Neural cell (in vitro differentiated cells): ENCODE measurements around the gene KCNH5. TPM values are rescaled to one million over a fixed set of nuclear protein-coding genes. Genes with fewer than 3 reads are reported as not detected.

Source experiments
- H2AFZ ChIP-seq: fragments of 200-600, 300-800 bp; sonication (generic), shearing (Covaris generic); 2 replicates; pipeline ENCODE4 v1.6.0; 2014; ENCODE audit warnings: low read depth, mild to moderate bottlenecking, antibody characterized with exemption, low read length, moderate library complexity
- H3F3A ChIP-seq: fragments of 200-600 bp; shearing (Covaris generic); 2 replicates; pipeline ENCODE4 v1.6.1; 2016; ENCODE audit warnings: mild to moderate bottlenecking, moderate library complexity, mixed read lengths, antibody characterized with exemption, low read length; ENCODE audit not compliant: insufficient read depth, poor library complexity, severe bottlenecking
- H3K27ac ChIP-seq: fragments of 200-600, 300-800 bp; sonication (generic), shearing (Covaris generic); 2 replicates; pipeline ENCODE4 v1.5.1; 2014; ENCODE audit warnings: mild to moderate bottlenecking, low read length, moderate library complexity
- H3K27me3 ChIP-seq: fragments of 300-800, 200-600 bp; sonication (generic), shearing (Covaris generic); 2 replicates; pipeline ENCODE4 v1.6.0; 2014; ENCODE audit warnings: mild to moderate bottlenecking, low read depth, low read length, moderate library complexity; ENCODE audit not compliant: insufficient read depth
- H3K36me3 ChIP-seq: fragments of 300-800, 200-600 bp; sonication (generic), shearing (Covaris generic); 2 replicates; pipeline ENCODE4 v1.5.1; 2014; ENCODE audit warnings: mild to moderate bottlenecking, antibody characterized with exemption, low read length, moderate library complexity; ENCODE audit not compliant: insufficient read depth
- H3K4me2 ChIP-seq: fragments of 300-800, 200-600 bp; sonication (generic), shearing (Covaris generic); 2 replicates; pipeline ENCODE4 v1.6.0; 2014; ENCODE audit warnings: mild to moderate bottlenecking, low read length
- H3K4me3 ChIP-seq: fragments of 300-800, 200-600 bp; sonication (generic), shearing (Covaris generic); 2 replicates; pipeline ENCODE4 v1.5.1; 2014; ENCODE audit warnings: mild to moderate bottlenecking, low read length, moderate library complexity
- H3K79me2 ChIP-seq: fragments of 200-600 bp; shearing (Covaris generic); replicated peaks from 2 replicates; pipeline ENCODE4 v1.6.0; 2014; ENCODE audit warnings: mild to moderate bottlenecking, low read length, moderate library complexity; ENCODE audit not compliant: insufficient read depth
- H3K9ac ChIP-seq: fragments of 300-800, 200-600 bp; sonication (generic), shearing (Covaris generic); 2 replicates; pipeline ENCODE4 v1.6.1; 2016; ENCODE audit warnings: mild to moderate bottlenecking, low read length, mixed read lengths
- H3K9me2 ChIP-seq: fragments of 200-600 bp; shearing (Covaris generic); 2 replicates; pipeline ENCODE4 v1.6.1; 2016; ENCODE audit warnings: mild to moderate bottlenecking, low read length, mixed read lengths; ENCODE audit not compliant: insufficient read depth
- H3K9me3 ChIP-seq: fragments of 200-600, 300-800 bp; sonication (generic), shearing (Covaris generic); 2 replicates; pipeline ENCODE4 v1.6.1; 2016; ENCODE audit warnings: mild to moderate bottlenecking, mixed run types, low read length, moderate library complexity, mixed read lengths
- H4K20me1 ChIP-seq: fragments of 200-600 bp; shearing (Covaris generic); 2 replicates; pipeline ENCODE4 v1.6.1; 2016; ENCODE audit warnings: mild to moderate bottlenecking, mixed run types; ENCODE audit not compliant: insufficient read depth
- EP300 ChIP-seq: fragments of 450-650 bp; conservative IDR thresholded peaks from 2 replicates; pipeline ENCODE4 v1.6.1; 2014; ENCODE audit warnings: antibody characterized with exemption, mild to moderate bottlenecking, moderate library complexity; ENCODE audit not compliant: poor library complexity, severe bottlenecking
- EZH2 ChIP-seq: fragments of 200-600, 300-800 bp; shearing (Covaris generic), sonication (generic); IDR thresholded peaks from 2 replicates; pipeline ENCODE4 v1.6.1; 2014; ENCODE audit warnings: antibody characterized with exemption, low read length, borderline replicate concordance, mild to moderate bottlenecking; ENCODE audit not compliant: insufficient read depth, poor library complexity, severe bottlenecking
- MXI1 ChIP-seq: fragments of 450-650 bp; conservative IDR thresholded peaks from 2 replicates; pipeline ENCODE4 v1.6.1; 2014; ENCODE audit warnings: antibody characterized with exemption, mild to moderate bottlenecking; ENCODE audit not compliant: poor library complexity, severe bottlenecking
- POLR2AphosphoS5 ChIP-seq: IDR thresholded peaks from 2 replicates; pipeline ENCODE4 v1.6.1; 2012
- RAD21 ChIP-seq: fragments of 450-650 bp; conservative IDR thresholded peaks from 2 replicates; pipeline ENCODE4 v1.6.1; 2014; ENCODE audit warnings: antibody characterized with exemption, mild to moderate bottlenecking, moderate library complexity
- SMC3 ChIP-seq: fragments of 450-650 bp; conservative IDR thresholded peaks from 2 replicates; pipeline ENCODE4 v1.6.1; 2014; ENCODE audit warnings: antibody characterized with exemption, mild to moderate bottlenecking, moderate library complexity; ENCODE audit not compliant: poor library complexity
- TAF1 ChIP-seq: IDR thresholded peaks from 2 replicates; pipeline ENCODE4 v1.6.1; 2012; ENCODE audit warnings: low read depth
- polyA plus RNA-seq: library from polyadenylated mRNA; depleted of rRNA; stranded (reverse); fragments of >200 nt; gene quantifications from 2 replicates; pipeline ENCODE4 v1.2.3, GENCODE V29; 2014
- TF ChIP-seq, protein P1 (sequence below): IDR thresholded peaks from 2 replicates; pipeline ENCODE4 v1.6.1; 2012; ENCODE audit warnings: borderline replicate concordance
- TF ChIP-seq, protein P2 (sequence below): fragments of 450-650 bp; IDR thresholded peaks from 2 replicates; pipeline ENCODE4 v1.5.1; 2014; ENCODE audit warnings: antibody characterized with exemption, mild to moderate bottlenecking, moderate library complexity; ENCODE audit not compliant: poor library complexity, severe bottlenecking

KCNH5 gene
- polyA plus RNA-seq, 1 donor from 2014 or later = 0.95 TPM

DNA sequence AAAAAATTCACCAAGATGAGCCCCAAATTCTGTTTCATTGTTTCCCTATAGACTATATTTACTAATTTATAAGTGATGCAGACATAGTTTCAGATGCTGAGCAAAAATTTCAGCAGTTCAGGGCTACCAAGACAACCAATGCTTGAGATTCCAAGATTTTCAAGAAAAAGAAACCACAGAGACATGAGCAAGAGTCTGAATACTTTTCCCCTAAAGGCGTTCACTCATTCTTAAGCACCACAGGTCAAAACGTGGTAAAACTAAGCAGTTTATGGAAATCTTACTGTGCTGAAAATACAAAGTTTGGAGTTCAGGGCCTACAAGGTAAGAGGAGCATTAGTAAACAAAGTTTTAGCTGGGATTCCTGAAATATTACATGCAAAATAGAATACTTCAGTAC lies 221.2 kb downstream of the KCNH5 start:
- no peaks in the 10 kb centered on the region for H3K36me3 ChIP-seq
- H3K4me2 ChIP-seq = no peak overlapping the region
- H2AFZ ChIP-seq = no peak overlapping the region
- H3F3A ChIP-seq = no peaks in the 10 kb centered on the region
- H3K9ac ChIP-seq = no peak overlapping the region
- H3K9me3 ChIP-seq = no peaks in the 10 kb centered on the region
- H3K27me3 ChIP-seq = no peaks in the 10 kb centered on the region
- no peaks in the 10 kb centered on the region for H3K9me2 ChIP-seq
- H3K27ac ChIP-seq = no peak overlapping the region
- no peaks in the 10 kb centered on the region for H4K20me1 ChIP-seq
- H3K4me3 ChIP-seq = no peak overlapping the region
- H3K79me2 ChIP-seq = no peaks in the 10 kb centered on the region
- no peak for TF ChIP-seq RAD21
- TF ChIP-seq, protein P1, sequence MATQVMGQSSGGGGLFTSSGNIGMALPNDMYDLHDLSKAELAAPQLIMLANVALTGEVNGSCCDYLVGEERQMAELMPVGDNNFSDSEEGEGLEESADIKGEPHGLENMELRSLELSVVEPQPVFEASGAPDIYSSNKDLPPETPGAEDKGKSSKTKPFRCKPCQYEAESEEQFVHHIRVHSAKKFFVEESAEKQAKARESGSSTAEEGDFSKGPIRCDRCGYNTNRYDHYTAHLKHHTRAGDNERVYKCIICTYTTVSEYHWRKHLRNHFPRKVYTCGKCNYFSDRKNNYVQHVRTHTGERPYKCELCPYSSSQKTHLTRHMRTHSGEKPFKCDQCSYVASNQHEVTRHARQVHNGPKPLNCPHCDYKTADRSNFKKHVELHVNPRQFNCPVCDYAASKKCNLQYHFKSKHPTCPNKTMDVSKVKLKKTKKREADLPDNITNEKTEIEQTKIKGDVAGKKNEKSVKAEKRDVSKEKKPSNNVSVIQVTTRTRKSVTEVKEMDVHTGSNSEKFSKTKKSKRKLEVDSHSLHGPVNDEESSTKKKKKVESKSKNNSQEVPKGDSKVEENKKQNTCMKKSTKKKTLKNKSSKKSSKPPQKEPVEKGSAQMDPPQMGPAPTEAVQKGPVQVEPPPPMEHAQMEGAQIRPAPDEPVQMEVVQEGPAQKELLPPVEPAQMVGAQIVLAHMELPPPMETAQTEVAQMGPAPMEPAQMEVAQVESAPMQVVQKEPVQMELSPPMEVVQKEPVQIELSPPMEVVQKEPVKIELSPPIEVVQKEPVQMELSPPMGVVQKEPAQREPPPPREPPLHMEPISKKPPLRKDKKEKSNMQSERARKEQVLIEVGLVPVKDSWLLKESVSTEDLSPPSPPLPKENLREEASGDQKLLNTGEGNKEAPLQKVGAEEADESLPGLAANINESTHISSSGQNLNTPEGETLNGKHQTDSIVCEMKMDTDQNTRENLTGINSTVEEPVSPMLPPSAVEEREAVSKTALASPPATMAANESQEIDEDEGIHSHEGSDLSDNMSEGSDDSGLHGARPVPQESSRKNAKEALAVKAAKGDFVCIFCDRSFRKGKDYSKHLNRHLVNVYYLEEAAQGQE = no peak
- TF ChIP-seq SMC3 = no peak
- no peak for TF ChIP-seq EP300
- no peak for TF ChIP-seq EZH2
- TF ChIP-seq MXI1 = no peak
- TF ChIP-seq, protein P2, sequence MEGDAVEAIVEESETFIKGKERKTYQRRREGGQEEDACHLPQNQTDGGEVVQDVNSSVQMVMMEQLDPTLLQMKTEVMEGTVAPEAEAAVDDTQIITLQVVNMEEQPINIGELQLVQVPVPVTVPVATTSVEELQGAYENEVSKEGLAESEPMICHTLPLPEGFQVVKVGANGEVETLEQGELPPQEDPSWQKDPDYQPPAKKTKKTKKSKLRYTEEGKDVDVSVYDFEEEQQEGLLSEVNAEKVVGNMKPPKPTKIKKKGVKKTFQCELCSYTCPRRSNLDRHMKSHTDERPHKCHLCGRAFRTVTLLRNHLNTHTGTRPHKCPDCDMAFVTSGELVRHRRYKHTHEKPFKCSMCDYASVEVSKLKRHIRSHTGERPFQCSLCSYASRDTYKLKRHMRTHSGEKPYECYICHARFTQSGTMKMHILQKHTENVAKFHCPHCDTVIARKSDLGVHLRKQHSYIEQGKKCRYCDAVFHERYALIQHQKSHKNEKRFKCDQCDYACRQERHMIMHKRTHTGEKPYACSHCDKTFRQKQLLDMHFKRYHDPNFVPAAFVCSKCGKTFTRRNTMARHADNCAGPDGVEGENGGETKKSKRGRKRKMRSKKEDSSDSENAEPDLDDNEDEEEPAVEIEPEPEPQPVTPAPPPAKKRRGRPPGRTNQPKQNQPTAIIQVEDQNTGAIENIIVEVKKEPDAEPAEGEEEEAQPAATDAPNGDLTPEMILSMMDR = no peak
- TF ChIP-seq POLR2AphosphoS5 = no peak
- no peak for TF ChIP-seq TAF1

DNA sequence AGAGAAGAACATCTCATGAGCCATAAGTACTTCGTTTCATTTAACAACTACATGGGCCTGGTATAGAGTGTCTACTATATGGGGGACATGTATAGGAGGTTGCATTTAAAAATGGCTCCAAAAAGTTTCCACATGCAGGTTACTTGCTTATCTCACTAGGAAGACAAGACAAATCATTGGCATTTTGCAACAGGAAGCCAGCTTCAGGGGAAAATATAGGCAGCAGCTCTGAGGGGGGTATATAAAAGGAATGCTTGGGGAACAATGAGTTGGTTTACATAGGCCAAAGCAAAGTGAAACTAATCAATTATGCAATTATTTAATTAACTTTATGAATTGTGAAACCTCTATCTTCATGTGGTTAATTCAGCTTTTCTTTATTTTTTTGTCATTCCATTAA lies 225.3 kb downstream of the KCNH5 start:
- Histone ChIP-seq H4K20me1 (no peaks in the 10 kb centered on the region), H3K9ac (no peak overlapping the region), H3K27ac (no peak overlapping the region), H3K4me2 (no peak overlapping the region), H3K4me3 (no peak overlapping the region), H3K27me3 (no peaks in the 10 kb centered on the region), H3K36me3 (no peaks in the 10 kb centered on the region), H2AFZ (no peak overlapping the region), H3K79me2 (no peaks in the 10 kb centered on the region), H3F3A (no peaks in the 10 kb centered on the region), H3K9me2 (no peaks in the 10 kb centered on the region), H3K9me3 (no peaks in the 10 kb centered on the region)
- TF ChIP-seq, protein P1 = no peak
- TF ChIP-seq EZH2 = no peak
